ENCODE measurements around the gene USP40.

DNA sequence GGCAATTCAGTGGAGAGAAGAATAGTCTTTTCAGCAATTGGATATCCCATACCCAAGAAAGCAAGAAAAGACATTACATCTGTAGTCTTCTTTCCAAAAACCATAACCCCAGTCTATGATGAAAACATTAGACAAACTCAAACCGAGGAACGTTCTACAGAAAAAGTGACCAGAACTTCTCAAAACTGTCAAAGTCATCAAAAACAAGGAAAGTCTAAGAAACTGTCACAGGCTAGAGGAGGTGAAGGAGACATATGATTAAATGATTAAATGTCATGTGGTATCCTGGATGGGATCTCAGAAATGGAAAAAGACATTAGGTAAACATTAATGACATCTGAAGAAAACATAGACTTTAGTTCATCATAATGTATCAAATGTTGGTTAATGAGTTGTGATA is 4.9 kb upstream of the USP40 start:
- no peak for TF ChIP-seq POLR2A (IDR thresholded peaks at IDR 0.05)
- no peak for TF ChIP-seq EP300 (IDR thresholded peaks at IDR 0.05)

Data from ovary (tissue), 1 donor.